Common myeloid progenitor, CD34-positive (primary cell): ENCODE data around the gene ADPRHL1.

Experiments
- CTCF ChIA-PET: fragments of 350-600 bp; sonication (Branson Sonifier 250); formaldehyde crosslinking; loops from one replicate; lab custom pipeline; 2021; ENCODE audit warnings: antibody characterized with exemption; lab: Charles Lee
- POLR2A ChIA-PET: fragments of 350-600 bp; sonication (Branson Sonifier 250); formaldehyde crosslinking; loops from one replicate; lab custom pipeline; 2021; ENCODE audit warnings: antibody characterized with exemption; lab: Charles Lee
- DNase-seq, 3 donors: peaks; one replicate each; pipeline versions ENCODE4 v3.0.0 to v3.0.0-alpha.2; 2013
- H3K27ac ChIP-seq, 2 experiments: 1 replicate in 1 of 2; 2 replicates in 1 of 2; pipeline ENCODE4 v1.7.0; 2013; ENCODE audit warnings: inconsistent platforms in 2 of 2, low read length in 2 of 2, mild to moderate bottlenecking in 2 of 2, low read depth in 1 of 2, moderate library complexity in 1 of 2; ENCODE audit not compliant: severe bottlenecking in 2 of 2, insufficient read depth in 1 of 2, poor library complexity in 1 of 2
- H3K27me3 ChIP-seq, 5 experiments: replicated peaks in 2 of 5; 1 replicate in 3 of 5; 2 replicates in 2 of 5; pipeline versions ENCODE4 v1.6.1 to v1.7.0; 2013; ENCODE audit warnings: low read length in 4 of 5, mild to moderate bottlenecking in 2 of 5, moderate library complexity in 2 of 5, inconsistent platforms in 1 of 5; ENCODE audit not compliant: insufficient read depth in 5 of 5, control insufficient read depth in 4 of 5
- H3K36me3 ChIP-seq, 4 experiments: 1 replicate in 2 of 4; 2 replicates in 2 of 4; pipeline versions ENCODE4 v1.6.1 to v1.7.0; 2013; ENCODE audit warnings: low read length in 3 of 4, control low read depth in 1 of 4, mild to moderate bottlenecking in 1 of 4; ENCODE audit not compliant: control insufficient read depth in 4 of 4, insufficient read depth in 4 of 4
- H3K4me1 ChIP-seq, 4 experiments: 1 replicate in 3 of 4; 2 replicates in 1 of 4; pipeline versions ENCODE4 v1.6.1 to v1.7.1; 2013; ENCODE audit warnings: low read length in 3 of 4, mild to moderate bottlenecking in 3 of 4, control low read depth in 1 of 4, inconsistent platforms in 1 of 4, moderate library complexity in 1 of 4; ENCODE audit not compliant: control insufficient read depth in 4 of 4, insufficient read depth in 4 of 4; ENCODE audit errors: control extremely low read depth in 1 of 4
- H3K4me3 ChIP-seq, 7 experiments: 1 replicate in 4 of 7; 2 replicates in 3 of 7; pipeline versions ENCODE4 v1.5.1 to v1.7.0; 2013; ENCODE audit warnings: mild to moderate bottlenecking in 7 of 7, low read length in 6 of 7, moderate library complexity in 6 of 7, inconsistent platforms in 2 of 7, low read depth in 2 of 7, control low read depth in 1 of 7; ENCODE audit not compliant: insufficient read depth in 4 of 7, control insufficient read depth in 1 of 7; ENCODE audit errors: extremely low read depth in 1 of 7
- H3K9me3 ChIP-seq, 5 experiments: 1 replicate in 4 of 5; 2 replicates in 1 of 5; pipeline versions ENCODE4 v1.6.1 to v1.7.1; 2013; ENCODE audit warnings: low read length in 4 of 5, mild to moderate bottlenecking in 2 of 5, inconsistent platforms in 1 of 5, low read depth in 1 of 5, moderate library complexity in 1 of 5; ENCODE audit not compliant: control insufficient read depth in 4 of 5, insufficient read depth in 2 of 5; ENCODE audit errors: control extremely low read depth in 1 of 5
- WGBS: methylation state at CpG from one replicate; pipeline ENCODE4 v1.1.5; 2013; ENCODE audit not compliant: insufficient coverage; 5-methylcytosine and 5-hydroxymethylcytosine counted together

The ADPRHL1 gene

GRCh38 chr13:113365971-113366588 lies 87.2 kb downstream of the ADPRHL1 start:
- CTCF ChIA-PET = no interaction called here

GRCh38 chr13:113365583-113365970 lies 87.7 kb downstream of the ADPRHL1 start:
- no peaks in the 10 kb centered on the region for H3K9me3 ChIP-seq
- no peak overlapping the region for H3K4me3 ChIP-seq
- H3K27me3 ChIP-seq = peaks cover 0 to 52% (median 14%) of the 10 kb centered on the region in 5 experiments
- ChIA-PET CTCF (no interaction called here), POLR2A (no interaction called here)
- WGBS = 94% methylated on average over 21 of the region's 22 CpGs
- no peak overlapping the region for H3K27ac ChIP-seq
- H3K4me1 ChIP-seq = peaks cover 0 to 19% (median 12%) of the 10 kb centered on the region in 4 experiments
- no peaks in the 10 kb centered on the region for H3K36me3 ChIP-seq
- DNase-seq = no peak

More at GRCh38 chr13:113365971-113366588, 87.2 kb downstream of the ADPRHL1 start:
- Histone ChIP-seq H3K27me3 (peaks cover 0 to 49% (median 14%) of the 10 kb centered on the region in 5 experiments), H3K4me1 (peaks cover 0 to 20% (median 12%) of the 10 kb centered on the region in 4 experiments), H3K4me3 (no peak overlapping the region), H3K36me3 (no peaks in the 10 kb centered on the region), H3K9me3 (no peaks in the 10 kb centered on the region), H3K27ac (no peak overlapping the region)
- WGBS = 82% methylated on average over 8 of the region's 9 CpGs
- POLR2A ChIA-PET = no interaction called here
- DNase-seq = peak in 1 of 3 donors; percentile 22

- no peaks in the 10 kb centered on the region for H3K36me3 ChIP-seq
- CTCF ChIA-PET = no interaction called here
- POLR2A ChIA-PET = no interaction called here
- no peaks in the 10 kb centered on the region for H3K9me3 ChIP-seq
- no peak for DNase-seq
- peaks cover 0 to 19% (median 12%) of the 10 kb centered on the region in 4 experiments for H3K4me1 ChIP-seq
- peaks cover 0 to 55% (median 17%) of the 10 kb centered on the region in 5 experiments for H3K27me3 ChIP-seq
- H3K27ac ChIP-seq = no peak overlapping the region
- 87% methylated on average over 30 of the region's 41 CpGs for WGBS
- peak overlapping the region in 2 of 7 experiments; percentile 36 for H3K4me3 ChIP-seq
These were observed 88.2 kb downstream of the ADPRHL1 start for GRCh38 chr13:113364901-113365582.

- Histone ChIP-seq H3K36me3 (no peaks in the 10 kb centered on the region), H3K9me3 (no peaks in the 10 kb centered on the region), H3K27ac (no peak overlapping the region), H3K4me3 (peak overlapping the region in 3 of 7 experiments; percentile 36 to 48 (median 36)), H3K4me1 (peaks cover 0 to 19% (median 12%) of the 10 kb centered on the region in 4 experiments), H3K27me3 (peaks cover 0 to 56% (median 20%) of the 10 kb centered on the region in 5 experiments)
- 24% methylated on average over 24 of the region's 41 CpGs for WGBS
- ChIA-PET POLR2A (no interaction called here), CTCF (no interaction called here)
- peak in 2 of 3 donors; percentile 14 to 32 for DNase-seq
These were observed 88.9 kb downstream of the ADPRHL1 start for GRCh38 chr13:113364311-113364889.

DNA sequence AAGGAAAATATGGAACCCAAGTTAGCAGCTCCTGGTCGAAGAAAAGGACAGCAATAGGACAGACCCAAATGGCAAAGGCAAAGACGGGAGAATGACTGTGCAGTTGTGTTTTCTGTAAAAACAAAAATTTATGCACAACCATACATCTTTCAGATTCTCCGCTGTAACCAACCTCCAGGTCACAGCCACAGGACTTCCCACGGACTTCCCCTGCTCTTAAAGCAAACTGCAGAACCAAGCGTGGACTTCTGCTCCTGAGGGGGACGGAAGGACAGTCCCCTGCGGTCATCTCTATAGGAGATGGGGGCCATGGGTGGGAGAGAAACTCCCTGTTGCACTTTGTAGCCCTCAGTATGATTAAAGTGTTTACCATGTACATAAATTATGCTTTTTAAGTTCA lies 91.9 kb downstream of the ADPRHL1 start:
- Histone ChIP-seq H3K4me3 (peak overlapping the region in 1 of 7 experiments; percentile 42), H3K4me1 (peaks cover 0 to 19% (median 12%) of the 10 kb centered on the region in 4 experiments), H3K27ac (no peak overlapping the region), H3K36me3 (no peaks in the 10 kb centered on the region), H3K27me3 (peaks cover 0 to 60% (median 25%) of the 10 kb centered on the region in 5 experiments), H3K9me3 (no peaks in the 10 kb centered on the region)
- WGBS = 0% methylated on average over 1 of the region's 7 CpGs
- peak in 2 of 3 donors; percentile 56 to 61 for DNase-seq
- ChIA-PET POLR2A (no interaction called here), CTCF (no interaction called here)

GRCh38 chr13:113360446-113360845 lies 92.8 kb downstream of the ADPRHL1 start:
- Histone ChIP-seq H3K4me1 (peaks cover 0 to 19% (median 12%) of the 10 kb centered on the region in 4 experiments), H3K4me3 (no peak overlapping the region), H3K36me3 (no peaks in the 10 kb centered on the region), H3K27me3 (peaks cover 0 to 53% (median 25%) of the 10 kb centered on the region in 5 experiments), H3K9me3 (no peaks in the 10 kb centered on the region), H3K27ac (no peak overlapping the region)
- ChIA-PET CTCF (no interaction called here), POLR2A (no interaction called here)
- 96% methylated on average over 6 of the region's 6 CpGs for WGBS
- no peak for DNase-seq
